GM19438 (cell line): ENCODE data around the gene GARIN5A.
"Not testable (repeated sequence)": the region's sequence is repeated elsewhere in the genome, so short reads cannot be mapped to it uniquely, and the experiment has no call there.

Source experiments
- ATAC-seq: cut with Tn5 transposase; IDR thresholded peaks from one replicate; pipeline ENCODE4 v1.9.1; 2021; ENCODE audit warnings: low read depth; ENCODE audit not compliant: unreplicated experiment

GARIN5A gene

GRCh38 chr19:50489461-50490011, 12.9 kb upstream of the GARIN5A start:
- ATAC-seq: no peak

DNA sequence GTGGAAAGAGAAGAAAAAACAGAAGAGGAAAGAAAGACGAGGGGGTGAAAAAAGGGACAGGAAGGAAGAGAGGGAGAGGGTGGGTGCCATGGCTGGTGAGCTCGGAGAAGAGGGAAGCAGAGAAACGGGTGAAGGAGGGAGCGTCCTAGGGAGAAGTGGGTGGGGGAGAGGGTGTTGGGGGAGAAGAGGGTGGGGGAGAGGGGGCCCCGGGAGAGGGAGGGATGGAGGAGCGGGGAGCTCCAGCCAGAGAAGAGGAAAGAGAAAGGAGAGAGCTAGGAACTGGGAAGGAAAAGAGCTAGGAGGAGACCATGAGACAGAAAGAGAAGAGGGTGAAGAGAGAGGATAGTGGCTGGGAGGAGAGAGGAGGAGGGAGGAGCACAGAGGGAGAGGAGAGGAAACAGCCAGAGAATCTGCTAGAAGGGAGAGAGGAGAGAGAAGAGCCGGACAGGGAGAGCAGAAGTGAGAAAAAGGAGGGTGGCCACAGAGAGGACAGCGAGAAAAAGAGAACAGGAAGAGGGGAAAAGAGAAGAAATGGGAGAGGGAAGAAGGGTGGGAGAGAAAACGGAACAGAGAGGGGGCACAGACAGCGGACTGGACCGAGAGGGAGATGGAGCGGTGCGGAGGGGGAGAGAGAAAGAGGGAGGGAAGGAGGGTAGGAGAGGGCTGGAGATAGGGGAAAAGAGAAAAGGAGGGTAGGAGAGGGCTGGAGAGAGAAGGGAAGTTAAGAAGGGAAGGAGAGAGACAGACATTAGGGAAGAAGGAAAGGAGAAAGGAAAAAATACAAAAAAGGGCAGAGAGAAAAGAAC, 11.9 kb upstream of the GARIN5A start:
- no peak for ATAC-seq

GRCh38 chr19:50486823-50487515, 10.3 kb upstream of the GARIN5A start:
- no peak for ATAC-seq

GRCh38 chr19:50485284-50485955, 8.8 kb upstream of the GARIN5A start:
- no peak for ATAC-seq

DNA sequence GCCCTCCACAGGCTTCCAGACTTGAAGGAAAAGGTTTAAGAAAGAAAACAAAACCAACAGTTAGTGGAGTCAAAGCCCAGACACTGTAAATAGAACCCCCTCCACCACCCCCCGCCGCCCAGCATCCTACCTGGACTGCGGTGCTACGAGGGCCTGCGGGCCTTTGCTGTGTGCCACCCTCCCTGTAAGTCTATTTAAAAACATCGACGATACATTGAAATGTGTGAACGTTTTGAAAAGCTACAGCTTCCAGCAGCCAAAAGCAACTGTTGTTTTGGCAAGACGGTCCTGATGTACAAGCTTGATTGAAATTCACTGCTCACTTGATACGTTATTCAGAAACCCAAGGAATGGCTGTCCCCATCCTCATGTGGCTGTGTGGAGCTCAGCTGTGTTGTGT, 6.3 kb upstream of the GARIN5A start:
- ATAC-seq: no peak

- no peak for ATAC-seq
These were observed 5.7 kb upstream of the GARIN5A start for GRCh38 chr19:50482271-50482855.

DNA sequence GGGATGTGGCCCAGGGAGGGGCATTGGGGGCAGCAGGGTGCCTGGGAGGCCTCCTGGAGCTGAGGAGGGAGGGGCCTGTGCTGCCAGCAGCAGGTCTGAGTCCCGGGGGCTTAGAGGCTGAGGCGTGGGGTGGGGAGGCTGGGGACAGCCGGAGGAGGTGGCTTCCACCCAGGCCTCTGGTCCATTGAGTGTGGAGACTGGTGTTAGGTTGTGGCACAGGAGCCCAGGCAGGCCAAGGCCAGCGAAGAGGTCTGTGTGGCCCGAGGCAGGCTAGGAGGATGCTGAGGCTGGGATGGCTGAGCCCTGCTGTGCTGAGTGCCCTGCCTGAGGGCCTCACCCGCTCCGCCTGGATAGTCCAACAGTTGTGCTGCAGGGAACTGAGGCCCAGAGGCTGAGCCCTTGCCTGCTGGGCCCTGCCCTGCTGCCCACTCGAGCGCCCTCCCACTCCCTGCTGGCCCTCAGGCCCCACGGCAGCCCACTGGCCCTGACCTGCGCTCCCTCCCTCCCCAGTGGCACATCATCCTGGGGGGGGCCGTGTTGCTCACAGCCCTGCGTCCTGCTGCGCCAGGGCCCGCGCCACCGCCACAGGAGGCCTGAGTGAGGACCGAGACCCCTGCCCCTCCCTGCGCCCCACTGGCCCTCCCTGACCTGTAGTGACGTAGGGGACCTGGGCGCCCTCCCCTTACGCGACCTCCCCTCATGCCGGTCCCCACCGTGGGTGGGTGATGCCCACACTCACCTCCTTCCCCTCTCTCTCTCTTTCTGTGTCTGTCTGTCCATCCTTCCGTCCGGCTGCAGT, 4.9 kb upstream of the GARIN5A start:
- ATAC-seq: no peak

DNA sequence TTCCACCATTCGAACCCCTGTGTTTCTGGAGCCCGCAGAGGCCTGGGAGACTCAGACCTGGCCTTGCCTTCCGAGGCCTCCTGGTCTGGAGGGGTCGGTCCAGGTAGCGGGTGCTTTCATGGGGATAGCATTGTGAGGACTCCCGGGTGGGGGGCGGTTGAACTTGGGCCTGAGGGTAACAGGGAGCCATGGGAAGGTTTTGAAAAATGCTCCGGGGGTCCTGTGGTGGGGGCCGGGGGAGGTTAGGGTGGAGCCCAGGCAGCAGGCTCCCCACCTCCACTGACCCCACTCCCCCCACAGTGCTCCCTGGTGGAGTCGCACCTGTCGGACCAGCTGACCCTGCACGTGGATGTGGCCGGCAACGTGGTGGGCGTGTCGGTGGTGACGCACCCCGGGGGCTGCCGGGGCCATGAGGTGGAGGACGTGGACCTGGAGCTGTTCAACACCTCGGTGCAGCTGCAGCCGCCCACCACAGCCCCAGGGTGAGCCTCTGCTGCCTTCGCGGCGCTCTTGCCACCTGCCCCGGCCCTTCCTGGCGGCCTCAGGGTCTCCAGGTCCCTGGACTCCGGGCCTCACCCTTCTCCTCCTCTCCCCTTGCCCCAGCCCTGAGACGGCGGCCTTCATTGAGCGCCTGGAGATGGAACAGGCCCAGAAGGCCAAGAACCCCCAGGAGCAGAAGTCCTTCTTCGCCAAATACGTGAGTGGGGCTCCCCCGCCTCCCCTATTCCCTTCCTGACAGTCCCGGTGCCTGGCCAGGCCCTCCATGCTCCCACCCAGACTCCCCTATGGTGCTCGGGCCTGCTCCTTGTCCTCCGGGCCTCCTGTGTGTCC, 3.8 kb upstream of the GARIN5A start:
- no peak for ATAC-seq

DNA sequence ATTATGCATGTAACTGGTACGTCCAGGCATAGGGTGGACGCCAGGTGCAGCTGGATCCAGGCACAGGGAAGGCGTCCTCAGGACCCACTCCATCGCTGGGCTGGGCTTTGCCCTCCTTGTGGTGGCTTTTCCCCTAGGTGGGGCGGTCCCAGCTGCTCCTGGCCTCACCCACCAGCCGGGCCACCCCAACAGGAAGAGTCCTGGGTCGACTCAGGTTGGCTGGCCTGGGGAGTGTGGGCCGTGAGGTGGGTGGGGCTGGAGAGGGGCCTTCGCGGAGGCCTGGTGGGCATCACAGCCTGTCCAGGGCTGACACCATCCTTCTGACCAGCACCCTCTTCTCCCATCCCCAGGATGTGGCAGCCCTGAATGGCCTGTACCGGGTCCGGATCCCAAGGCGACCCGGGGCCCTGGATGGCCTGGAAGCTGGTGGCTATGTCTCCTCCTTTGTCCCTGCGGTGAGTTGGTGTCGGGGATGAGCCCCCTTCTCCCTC, 3.2 kb upstream of the GARIN5A start:
- no peak for ATAC-seq

- ATAC-seq: no peak
These were observed 2.5 kb upstream of the GARIN5A start for GRCh38 chr19:50478901-50479715.

DNA sequence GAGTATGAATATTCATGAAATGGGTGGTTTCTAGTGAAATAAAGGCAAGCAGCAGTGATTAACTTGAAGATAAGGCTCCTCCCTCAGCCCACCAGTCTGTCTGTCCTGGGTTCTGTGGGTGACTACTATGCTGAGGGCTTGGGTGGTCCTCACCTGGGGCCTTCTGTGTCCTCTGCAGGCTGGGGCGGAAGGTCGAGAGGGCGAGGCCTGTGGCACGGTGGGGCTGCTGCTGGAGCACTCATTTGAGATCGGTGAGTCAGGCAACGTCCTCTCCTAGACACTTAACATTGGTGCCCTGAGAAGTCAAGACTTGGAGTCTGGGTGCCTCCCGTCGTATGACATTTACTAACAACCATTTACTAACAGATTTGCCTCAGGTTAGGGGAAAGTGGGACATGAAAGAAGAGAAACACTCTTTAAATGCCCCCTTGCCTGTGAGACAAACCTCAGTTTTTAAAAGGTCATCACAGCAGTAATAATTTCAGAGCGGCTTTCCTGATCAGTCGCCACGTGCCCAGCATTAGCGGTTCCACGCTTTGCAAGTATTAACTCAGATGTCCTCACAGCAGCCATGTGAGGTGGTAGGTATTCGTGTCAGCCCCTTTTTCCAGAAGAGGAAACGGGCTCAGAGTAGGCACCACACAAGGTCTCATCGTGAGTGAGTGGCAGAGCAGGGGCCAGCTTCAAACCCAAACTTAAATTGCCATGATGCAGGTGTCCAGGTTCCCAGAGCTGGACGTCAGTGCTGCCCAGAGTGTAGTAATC, 1.3 kb upstream of the GARIN5A start:
- ATAC-seq: no peak

- ATAC-seq: no peak
These were observed 225 bp upstream of the GARIN5A start for GRCh38 chr19:50476907-50477238.

GRCh38 chr19:50475736-50476223, 868 bp downstream of the GARIN5A start:
- no peak for ATAC-seq

GRCh38 chr19:50475101-50475568, 1.5 kb downstream of the GARIN5A start:
- no peak for ATAC-seq

DNA sequence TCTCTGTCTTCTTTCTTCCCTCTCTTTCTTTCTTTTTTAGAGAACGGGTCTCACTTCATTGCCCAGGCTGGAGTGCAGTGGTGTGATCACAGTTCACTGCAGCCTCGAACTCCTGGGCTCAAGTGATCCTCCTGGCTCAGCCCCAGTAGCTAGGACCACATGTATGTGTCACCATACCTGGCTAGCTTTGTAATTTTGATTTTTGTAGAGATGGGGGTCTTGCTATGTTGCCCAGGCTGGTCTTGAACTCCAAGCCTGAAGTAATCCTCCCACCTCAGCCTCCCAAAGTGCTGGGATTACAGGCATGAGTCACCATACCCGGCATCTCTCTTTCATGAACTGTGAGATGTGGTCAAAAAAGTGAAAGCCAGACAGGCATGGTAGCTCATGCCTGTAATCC, 3.3 kb downstream of the GARIN5A start:
- ATAC-seq: not testable (repeated sequence)

- no peak for ATAC-seq
These were observed 7.8 kb downstream of the GARIN5A start for GRCh38 chr19:50468818-50469217.

- ATAC-seq: no peak
These were observed 9.1 kb downstream of the GARIN5A start for GRCh38 chr19:50467566-50467965.
